Stimulated activated naive CD4-positive, alpha-beta T cell treated with Interleukin-2 at 50 U/mL for 16 hours (primary cell): ENCODE results near the gene MRPL38.

ENCODE experiments used
- DNase-seq: peaks from one replicate; lab custom pipeline; 2025; lab: John Stamatoyannopoulos, UW

MRPL38 gene

GRCh38 chr17:75919611-75920010 lies 14.9 kb upstream of the MRPL38 start:
- no peak for DNase-seq

- no peak for DNase-seq
Measured at GRCh38 chr17:75917917-75918445, 13.3 kb upstream of the MRPL38 start.

GRCh38 chr17:75917141-75917916 lies 12.6 kb upstream of the MRPL38 start:
- no peak for DNase-seq

GRCh38 chr17:75915268-75915667 lies 10.6 kb upstream of the MRPL38 start:
- no peak for DNase-seq

GRCh38 chr17:75914643-75915267 lies 10.1 kb upstream of the MRPL38 start:
- no peak for DNase-seq

- DNase-seq = no peak
Measured at GRCh38 chr17:75913537-75914210, 9.0 kb upstream of the MRPL38 start.

GRCh38 chr17:75910699-75911098 lies 6.0 kb upstream of the MRPL38 start:
- no peak for DNase-seq

- DNase-seq = no peak
Measured at GRCh38 chr17:75909812-75910274, 5.2 kb upstream of the MRPL38 start.

GRCh38 chr17:75909051-75909811 lies 4.5 kb upstream of the MRPL38 start:
- DNase-seq = no peak

- no peak for DNase-seq
Measured at GRCh38 chr17:75908201-75908600, 3.5 kb upstream of the MRPL38 start.

GRCh38 chr17:75906143-75906884 lies 1.6 kb upstream of the MRPL38 start:
- DNase-seq = no peak

GRCh38 chr17:75902406-75902805 lies 2.3 kb downstream of the MRPL38 start:
- DNase-seq = no peak

GRCh38 chr17:75901727-75902126 lies 3.0 kb downstream of the MRPL38 start:
- no peak for DNase-seq

GRCh38 chr17:75900691-75901533 lies 3.8 kb downstream of the MRPL38 start:
- no peak for DNase-seq

- DNase-seq = no peak
Measured at GRCh38 chr17:75899767-75900468, 4.8 kb downstream of the MRPL38 start.

GRCh38 chr17:75899353-75899752 lies 5.3 kb downstream of the MRPL38 start:
- DNase-seq = no peak

- DNase-seq = no peak
Measured at GRCh38 chr17:75898791-75899190, 5.9 kb downstream of the MRPL38 start.

- DNase-seq = no peak
Measured at GRCh38 chr17:75898065-75898464, 6.6 kb downstream of the MRPL38 start.

- DNase-seq = no peak
Measured at GRCh38 chr17:75897160-75898019, 7.3 kb downstream of the MRPL38 start.
